HepG2 (cell line): ENCODE measurements around the gene SMARCAD1. TPM values are rescaled to one million over a fixed set of nuclear protein-coding genes. Genes with fewer than 3 reads are reported as not detected.

Experiments
- BCL6 ChIP-seq: IDR thresholded peaks from 2 replicates; pipeline ENCODE4 v1.6.1; 2016; ENCODE audit warnings: missing genetic modification reagents, missing compliant biosample characterization
- CBX5 ChIP-seq: sonication (generic); formaldehyde crosslinking; IDR thresholded peaks from 2 replicates; pipeline ENCODE4 v1.4.0; 2020; ENCODE audit warnings: missing genetic modification reagents, borderline replicate concordance
- MIER2 ChIP-seq: IDR thresholded peaks from 2 replicates; pipeline ENCODE4 v1.6.1; 2016; ENCODE audit warnings: missing biosample characterization, missing genetic modification reagents
- NFRKB ChIP-seq: fragments of 450-650 bp; IDR thresholded peaks from 2 replicates; pipeline ENCODE4 v1.6.1; 2017
- NRL ChIP-seq: sonication (generic); formaldehyde crosslinking; IDR thresholded peaks from 2 replicates; pipeline ENCODE4 v1.5.0; 2020; ENCODE audit warnings: missing genetic modification reagents, mild to moderate bottlenecking, moderate library complexity, borderline replicate concordance
- POLR2A ChIP-seq, 2 experiments: IDR thresholded peaks; 2 replicates each; pipeline ENCODE4 v1.6.1; 2011; ENCODE audit warnings: low read depth in 2 of 2, low read length in 2 of 2, mild to moderate bottlenecking in 1 of 2, moderate library complexity in 1 of 2; ENCODE audit not compliant: insufficient read depth in 1 of 2
- TCF7L2 ChIP-seq: IDR thresholded peaks from 2 replicates; pipeline ENCODE4 v1.6.1; 2011; ENCODE audit warnings: mild to moderate bottlenecking, low read depth, low read length, moderate library complexity
- ZNF20 ChIP-seq: sonication (generic); formaldehyde crosslinking; IDR thresholded peaks from 2 replicates; pipeline ENCODE4 v1.4.0; 2020; ENCODE audit warnings: mild to moderate bottlenecking, moderate library complexity, missing genetic modification reagents
- ZNF317 ChIP-seq: sonication (generic); formaldehyde crosslinking; IDR thresholded peaks from 2 replicates; pipeline ENCODE4 v1.5.0; 2020; ENCODE audit warnings: mild to moderate bottlenecking, missing genetic modification reagents
- ZNF496 ChIP-seq: sonication (generic); formaldehyde crosslinking; IDR thresholded peaks from 2 replicates; pipeline ENCODE4 v1.8.1; 2023; ENCODE audit warnings: mild to moderate bottlenecking, moderate library complexity, missing genetic modification reagents; ENCODE audit not compliant: insufficient replicate concordance
- ZNF713 ChIP-seq: sonication (generic); formaldehyde crosslinking; IDR thresholded peaks from 2 replicates; pipeline ENCODE4 v1.4.0; 2020; ENCODE audit warnings: mild to moderate bottlenecking, missing genetic modification reagents
- polyA plus RNA-seq, 8 experiments: library from polyadenylated mRNA; depleted of rRNA in 3 of 8; stranded (reverse) in 7 of 8; unstranded in 1 of 8; fragments of >200 nt; fragmentation: Illumina TruSeq in 4 of 8; extraction: Trizol in 4 of 8; gene quantifications; 2 replicates each; pipeline versions ENCODE4 v1.2.1 to v1.2.3, GENCODE V29; 2011 to 2016; ENCODE audit warnings: low read depth in 4 of 8, missing spikeins in 1 of 8, mixed read lengths in 1 of 8; ENCODE audit not compliant: insufficient read depth in 1 of 8
- total RNA-seq, 5 experiments: library from RNA; depleted of rRNA; stranded (reverse); fragments of >200 nt; fragmentation: Illumina TruSeq; extraction: Trizol; gene quantifications; 2 replicates each; pipeline ENCODE4 v1.2.3, GENCODE V29; 2016; ENCODE audit warnings: low read depth in 1 of 5
- TF ChIP-seq, protein P1 (sequence below): sonication (generic); formaldehyde crosslinking; IDR thresholded peaks from 2 replicates; pipeline ENCODE4 v1.8.1; 2022; ENCODE audit warnings: mild to moderate bottlenecking, missing genetic modification reagents
- TF ChIP-seq, protein P2 (sequence below): sonication (generic); formaldehyde crosslinking; IDR thresholded peaks from 2 replicates; pipeline ENCODE4 v1.8.1; 2023; ENCODE audit warnings: mild to moderate bottlenecking, inconsistent platforms, moderate library complexity, missing genetic modification reagents, borderline replicate concordance
- TF ChIP-seq, protein P3 (sequence below), 2 experiments: sonication (generic) in 1 of 2; formaldehyde crosslinking in 1 of 2; IDR thresholded peaks; 2 replicates each; pipeline versions ENCODE4 v1.5.1 to v1.6.1; 2011 to 2020; ENCODE audit warnings: borderline replicate concordance in 1 of 2, low read depth in 1 of 2, low read length in 1 of 2, mild to moderate bottlenecking in 1 of 2, missing genetic modification reagents in 1 of 2, moderate library complexity in 1 of 2
- TF ChIP-seq, protein P4 (sequence below): sonication (generic); formaldehyde crosslinking; IDR thresholded peaks from 2 replicates; pipeline ENCODE4 v1.5.0; 2020; ENCODE audit warnings: missing genetic modification reagents, mild to moderate bottlenecking, borderline replicate concordance
- TF ChIP-seq, protein P5 (sequence below): sonication (generic); formaldehyde crosslinking; conservative IDR thresholded peaks from 2 replicates; pipeline ENCODE4 v1.8.1; 2023; ENCODE audit warnings: missing genetic modification reagents
- TF ChIP-seq, protein P6 (sequence below): sonication (generic); formaldehyde crosslinking; IDR thresholded peaks from 2 replicates; pipeline ENCODE4 v1.5.1; 2020; ENCODE audit warnings: missing genetic modification reagents, mild to moderate bottlenecking, borderline replicate concordance
- TF ChIP-seq, protein P7 (sequence below): sonication (generic); formaldehyde crosslinking; IDR thresholded peaks from 2 replicates; pipeline ENCODE4 v1.8.0; 2022; ENCODE audit warnings: missing genetic modification reagents, low read depth, mild to moderate bottlenecking, borderline replicate concordance

The SMARCAD1 gene
- total and polyA plus RNA-seq, 2 of the 13 experiments (the other 11 are each of a cell fraction or from before 2014, with no cell fraction given), result 18.2 to 35.9 TPM

DNA sequence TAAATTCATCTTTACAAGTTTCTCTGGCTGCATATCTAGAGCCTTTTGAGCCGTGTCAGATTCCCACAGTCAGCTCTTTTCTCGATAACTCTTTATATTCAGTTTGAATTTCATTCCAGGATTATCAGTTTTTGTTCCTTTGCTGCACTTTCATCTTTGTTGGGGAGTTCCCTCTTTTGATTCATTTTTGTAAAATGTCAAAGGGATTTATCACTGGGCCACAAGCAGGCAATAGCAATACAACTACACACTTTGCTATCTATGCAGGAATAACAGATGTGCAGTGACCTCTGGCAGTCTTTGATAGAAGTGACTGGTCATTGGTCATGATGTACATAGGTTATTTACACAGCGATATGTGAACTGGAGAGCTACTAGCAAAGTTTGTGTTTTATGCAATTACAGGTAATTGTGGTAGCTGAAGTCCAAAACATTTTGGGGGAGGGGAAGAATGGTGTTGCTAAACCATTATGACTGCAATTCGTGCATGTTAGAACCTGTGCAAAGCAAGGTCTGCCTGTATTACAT is 91.1 kb downstream of the SMARCAD1 start (continued):
- TF ChIP-seq, protein P1, sequence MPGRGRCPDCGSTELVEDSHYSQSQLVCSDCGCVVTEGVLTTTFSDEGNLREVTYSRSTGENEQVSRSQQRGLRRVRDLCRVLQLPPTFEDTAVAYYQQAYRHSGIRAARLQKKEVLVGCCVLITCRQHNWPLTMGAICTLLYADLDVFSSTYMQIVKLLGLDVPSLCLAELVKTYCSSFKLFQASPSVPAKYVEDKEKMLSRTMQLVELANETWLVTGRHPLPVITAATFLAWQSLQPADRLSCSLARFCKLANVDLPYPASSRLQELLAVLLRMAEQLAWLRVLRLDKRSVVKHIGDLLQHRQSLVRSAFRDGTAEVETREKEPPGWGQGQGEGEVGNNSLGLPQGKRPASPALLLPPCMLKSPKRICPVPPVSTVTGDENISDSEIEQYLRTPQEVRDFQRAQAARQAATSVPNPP, result no peak
- TF ChIP-seq, protein P2, sequence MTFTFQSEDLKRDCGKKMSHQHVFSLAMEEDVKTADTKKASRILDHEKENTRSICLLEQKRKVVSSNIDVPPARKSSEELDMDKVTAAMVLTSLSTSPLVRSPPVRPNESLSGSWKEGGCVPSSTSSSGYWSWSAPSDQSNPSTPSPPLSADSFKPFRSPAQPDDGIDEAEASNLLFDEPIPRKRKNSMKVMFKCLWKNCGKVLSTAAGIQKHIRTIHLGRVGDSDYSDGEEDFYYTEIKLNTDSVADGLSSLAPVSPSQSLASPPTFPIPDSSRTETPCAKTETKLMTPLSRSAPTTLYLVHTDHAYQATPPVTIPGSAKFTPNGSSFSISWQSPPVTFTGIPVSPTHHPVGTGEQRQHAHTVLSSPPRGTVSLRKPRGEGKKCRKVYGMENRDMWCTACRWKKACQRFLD, result no peak
- TF ChIP-seq CBX5, result no peak
- TF ChIP-seq ZNF496 (CRISPR knock-in tag), result no peak
- no peak for TF ChIP-seq MIER2
- TF ChIP-seq ZNF713, result no peak
- TF ChIP-seq, protein P3, sequence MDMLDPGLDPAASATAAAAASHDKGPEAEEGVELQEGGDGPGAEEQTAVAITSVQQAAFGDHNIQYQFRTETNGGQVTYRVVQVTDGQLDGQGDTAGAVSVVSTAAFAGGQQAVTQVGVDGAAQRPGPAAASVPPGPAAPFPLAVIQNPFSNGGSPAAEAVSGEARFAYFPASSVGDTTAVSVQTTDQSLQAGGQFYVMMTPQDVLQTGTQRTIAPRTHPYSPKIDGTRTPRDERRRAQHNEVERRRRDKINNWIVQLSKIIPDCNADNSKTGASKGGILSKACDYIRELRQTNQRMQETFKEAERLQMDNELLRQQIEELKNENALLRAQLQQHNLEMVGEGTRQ (IDR thresholded peaks at IDR 0.05; ENCODE audit: low read depth, low read length), result no peak
- TF ChIP-seq, protein P3 (CRISPR knock-in tag; IDR thresholded peaks at IDR 0.05; ENCODE audit: borderline replicate concordance), result no peak
- TF ChIP-seq NFRKB, result no peak
- no peak for TF ChIP-seq NRL
- TF ChIP-seq, protein P4, sequence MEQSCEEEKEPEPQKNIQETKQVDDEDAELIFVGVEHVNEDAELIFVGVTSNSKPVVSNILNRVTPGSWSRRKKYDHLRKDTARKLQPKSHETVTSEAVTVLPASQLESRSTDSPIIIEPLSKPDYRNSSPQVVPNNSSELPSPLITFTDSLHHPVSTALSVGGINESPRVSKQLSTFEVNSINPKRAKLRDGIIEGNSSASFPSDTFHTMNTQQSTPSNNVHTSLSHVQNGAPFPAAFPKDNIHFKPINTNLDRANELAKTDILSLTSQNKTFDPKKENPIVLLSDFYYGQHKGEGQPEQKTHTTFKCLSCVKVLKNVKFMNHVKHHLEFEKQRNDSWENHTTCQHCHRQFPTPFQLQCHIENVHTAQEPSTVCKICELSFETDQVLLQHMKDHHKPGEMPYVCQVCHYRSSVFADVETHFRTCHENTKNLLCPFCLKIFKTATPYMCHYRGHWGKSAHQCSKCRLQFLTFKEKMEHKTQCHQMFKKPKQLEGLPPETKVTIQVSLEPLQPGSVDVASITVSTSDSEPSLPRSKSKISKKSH, result no peak
- TF ChIP-seq POLR2A (IDR thresholded peaks at IDR 0.05; ENCODE audit: insufficient read depth in 1 of 2, low read depth in 2 of 2, low read length in 2 of 2), result no peak
- TF ChIP-seq ZNF20 (CRISPR knock-in tag), result no peak
- TF ChIP-seq BCL6 (CRISPR knock-in tag), result peak; percentile 80
- no peak for TF ChIP-seq TCF7L2
- TF ChIP-seq, protein P5, sequence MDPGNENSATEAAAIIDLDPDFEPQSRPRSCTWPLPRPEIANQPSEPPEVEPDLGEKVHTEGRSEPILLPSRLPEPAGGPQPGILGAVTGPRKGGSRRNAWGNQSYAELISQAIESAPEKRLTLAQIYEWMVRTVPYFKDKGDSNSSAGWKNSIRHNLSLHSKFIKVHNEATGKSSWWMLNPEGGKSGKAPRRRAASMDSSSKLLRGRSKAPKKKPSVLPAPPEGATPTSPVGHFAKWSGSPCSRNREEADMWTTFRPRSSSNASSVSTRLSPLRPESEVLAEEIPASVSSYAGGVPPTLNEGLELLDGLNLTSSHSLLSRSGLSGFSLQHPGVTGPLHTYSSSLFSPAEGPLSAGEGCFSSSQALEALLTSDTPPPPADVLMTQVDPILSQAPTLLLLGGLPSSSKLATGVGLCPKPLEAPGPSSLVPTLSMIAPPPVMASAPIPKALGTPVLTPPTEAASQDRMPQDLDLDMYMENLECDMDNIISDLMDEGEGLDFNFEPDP (CRISPR knock-in tag), result no peak
- TF ChIP-seq, protein P6, sequence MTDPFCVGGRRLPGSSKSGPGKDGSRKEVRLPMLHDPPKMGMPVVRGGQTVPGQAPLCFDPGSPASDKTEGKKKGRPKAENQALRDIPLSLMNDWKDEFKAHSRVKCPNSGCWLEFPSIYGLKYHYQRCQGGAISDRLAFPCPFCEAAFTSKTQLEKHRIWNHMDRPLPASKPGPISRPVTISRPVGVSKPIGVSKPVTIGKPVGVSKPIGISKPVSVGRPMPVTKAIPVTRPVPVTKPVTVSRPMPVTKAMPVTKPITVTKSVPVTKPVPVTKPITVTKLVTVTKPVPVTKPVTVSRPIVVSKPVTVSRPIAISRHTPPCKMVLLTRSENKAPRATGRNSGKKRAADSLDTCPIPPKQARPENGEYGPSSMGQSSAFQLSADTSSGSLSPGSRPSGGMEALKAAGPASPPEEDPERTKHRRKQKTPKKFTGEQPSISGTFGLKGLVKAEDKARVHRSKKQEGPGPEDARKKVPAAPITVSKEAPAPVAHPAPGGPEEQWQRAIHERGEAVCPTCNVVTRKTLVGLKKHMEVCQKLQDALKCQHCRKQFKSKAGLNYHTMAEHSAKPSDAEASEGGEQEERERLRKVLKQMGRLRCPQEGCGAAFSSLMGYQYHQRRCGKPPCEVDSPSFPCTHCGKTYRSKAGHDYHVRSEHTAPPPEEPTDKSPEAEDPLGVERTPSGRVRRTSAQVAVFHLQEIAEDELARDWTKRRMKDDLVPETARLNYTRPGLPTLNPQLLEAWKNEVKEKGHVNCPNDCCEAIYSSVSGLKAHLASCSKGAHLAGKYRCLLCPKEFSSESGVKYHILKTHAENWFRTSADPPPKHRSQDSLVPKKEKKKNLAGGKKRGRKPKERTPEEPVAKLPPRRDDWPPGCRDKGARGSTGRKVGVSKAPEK (CRISPR knock-in tag), result 0 out of 2 replicates have a peak, but pooled peaks have one; percentile 76
- TF ChIP-seq ZNF317 (CRISPR knock-in tag), result peak; percentile 38; the same call in 1 of the 2 replicates
- TF ChIP-seq, protein P7, sequence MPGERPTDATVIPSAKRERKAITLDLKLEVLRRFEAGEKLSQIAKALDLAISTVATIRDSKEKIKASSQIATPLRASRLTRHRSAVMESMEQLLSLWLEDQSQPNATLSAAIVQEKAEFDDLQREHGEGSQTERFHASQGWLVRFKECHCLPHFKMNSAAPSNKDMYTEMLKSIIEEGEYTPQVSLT (CRISPR knock-in tag), result no peak
